Mucosa of descending colon (tissue), 3 donors: ENCODE results near the gene CACNA1C. TPM values are rescaled to one million over a fixed set of nuclear protein-coding genes. Genes with fewer than 3 reads are reported as not detected.

ENCODE experiments used
- ATAC-seq: fragments of 200-7000 bp; cut with Tn5 transposase; one replicate; pipeline ENCODE4 v1.9.1; 2020; ENCODE audit warnings: mild to moderate bottlenecking, moderate library complexity
- DNase-seq, 3 donors: peaks; one replicate each; pipeline ENCODE4 v3.0.0-alpha.2; 2020
- H3K36me3 ChIP-seq: fragments of 200-600 bp; one replicate; pipeline ENCODE4 v1.8.0; 2021; ENCODE audit warnings: low read depth, mild to moderate bottlenecking
- H3K4me1 ChIP-seq: fragments of 200-600 bp; one replicate; pipeline ENCODE4 v1.8.0; 2021; ENCODE audit warnings: low read depth, mild to moderate bottlenecking
- H3K4me3 ChIP-seq: fragments of 200-600 bp; one replicate; pipeline ENCODE4 v1.8.0; 2021; ENCODE audit warnings: mild to moderate bottlenecking
- H3K9me3 ChIP-seq: fragments of 200-600 bp; one replicate; pipeline ENCODE4 v1.8.0; 2021; ENCODE audit warnings: mild to moderate bottlenecking
- intact Hi-C, 2 donors: fragments of 100-400 bp; cut with DNase I in 1 of 2; cut with micrococcal nuclease in 1 of 2; formaldehyde crosslinking; loops; one replicate each; pipeline versions ENCODE4 v1.11.0 to v1.11.1; 2022; cut with DNase I, micrococcal nuclease
- total RNA-seq, 3 donors: library from RNA; stranded (reverse); fragmentation: NEBNext Ultra II Directional in 2 of 3; extraction: Animal tissue kit (Norgen Biotek cat#: 25700) in 2 of 3; gene quantifications; one replicate each; pipeline versions ENCODE4 v1.2.1 to v1.2.4, GENCODE V29; 2021 to 2023
- TF ChIP-seq, protein P1 (sequence below): fragments of 200-600 bp; IDR thresholded peaks from one replicate; pipeline ENCODE4 v1.8.0; 2022; ENCODE audit warnings: antibody characterized with exemption, mild to moderate bottlenecking
- donor health status: DM: no; HTN: no; CAD: no; lungs with moderate emphysema.
- donor health status: DM: no; HTN: no; CAD: no.
- donor health status: DM: no; HTN: yes; CAD: no.

CACNA1C gene
- total RNA-seq, 3 donors from 2014 or later: 5.5 to 89.4 (median 9.2) TPM

GRCh38 chr12:2559931-2560330 lies 507.1 kb downstream of the CACNA1C start:
- intact Hi-C loops: no loop called here
- no peak overlapping the region for H3K4me3 ChIP-seq
- no peak for ATAC-seq
- H3K36me3 ChIP-seq: no peaks in the 10 kb centered on the region
- no peak for DNase-seq
- TF ChIP-seq, protein P1, sequence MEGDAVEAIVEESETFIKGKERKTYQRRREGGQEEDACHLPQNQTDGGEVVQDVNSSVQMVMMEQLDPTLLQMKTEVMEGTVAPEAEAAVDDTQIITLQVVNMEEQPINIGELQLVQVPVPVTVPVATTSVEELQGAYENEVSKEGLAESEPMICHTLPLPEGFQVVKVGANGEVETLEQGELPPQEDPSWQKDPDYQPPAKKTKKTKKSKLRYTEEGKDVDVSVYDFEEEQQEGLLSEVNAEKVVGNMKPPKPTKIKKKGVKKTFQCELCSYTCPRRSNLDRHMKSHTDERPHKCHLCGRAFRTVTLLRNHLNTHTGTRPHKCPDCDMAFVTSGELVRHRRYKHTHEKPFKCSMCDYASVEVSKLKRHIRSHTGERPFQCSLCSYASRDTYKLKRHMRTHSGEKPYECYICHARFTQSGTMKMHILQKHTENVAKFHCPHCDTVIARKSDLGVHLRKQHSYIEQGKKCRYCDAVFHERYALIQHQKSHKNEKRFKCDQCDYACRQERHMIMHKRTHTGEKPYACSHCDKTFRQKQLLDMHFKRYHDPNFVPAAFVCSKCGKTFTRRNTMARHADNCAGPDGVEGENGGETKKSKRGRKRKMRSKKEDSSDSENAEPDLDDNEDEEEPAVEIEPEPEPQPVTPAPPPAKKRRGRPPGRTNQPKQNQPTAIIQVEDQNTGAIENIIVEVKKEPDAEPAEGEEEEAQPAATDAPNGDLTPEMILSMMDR: no peak
- no peaks in the 10 kb centered on the region for H3K9me3 ChIP-seq
- H3K4me1 ChIP-seq: no peaks in the 10 kb centered on the region

DNA sequence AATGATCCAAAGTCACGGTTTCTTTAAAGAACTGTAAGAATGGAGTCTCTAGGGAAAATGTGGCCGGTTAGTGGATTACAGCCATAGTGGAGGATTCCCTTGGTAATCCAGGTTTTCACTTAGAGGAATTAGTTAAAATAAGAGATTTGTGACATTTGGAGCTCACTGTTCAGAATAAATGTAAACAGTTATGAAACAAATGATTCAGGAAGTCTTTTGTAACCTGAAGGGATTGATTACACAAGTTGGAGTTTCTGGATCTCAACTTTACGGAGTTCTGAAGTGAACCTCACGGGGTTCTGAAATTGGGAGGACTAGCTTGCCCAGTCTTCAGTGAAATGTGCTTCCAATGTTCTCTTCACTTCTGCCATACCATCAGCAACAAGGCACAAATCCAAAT lies 507.6 kb downstream of the CACNA1C start:
- Histone ChIP-seq H3K4me3 (no peak overlapping the region), H3K9me3 (no peaks in the 10 kb centered on the region), H3K4me1 (no peaks in the 10 kb centered on the region), H3K36me3 (no peaks in the 10 kb centered on the region)
- TF ChIP-seq, protein P1: no peak
- DNase-seq: no peak
- no peak for ATAC-seq
- intact Hi-C loops: no loop called here

DNA sequence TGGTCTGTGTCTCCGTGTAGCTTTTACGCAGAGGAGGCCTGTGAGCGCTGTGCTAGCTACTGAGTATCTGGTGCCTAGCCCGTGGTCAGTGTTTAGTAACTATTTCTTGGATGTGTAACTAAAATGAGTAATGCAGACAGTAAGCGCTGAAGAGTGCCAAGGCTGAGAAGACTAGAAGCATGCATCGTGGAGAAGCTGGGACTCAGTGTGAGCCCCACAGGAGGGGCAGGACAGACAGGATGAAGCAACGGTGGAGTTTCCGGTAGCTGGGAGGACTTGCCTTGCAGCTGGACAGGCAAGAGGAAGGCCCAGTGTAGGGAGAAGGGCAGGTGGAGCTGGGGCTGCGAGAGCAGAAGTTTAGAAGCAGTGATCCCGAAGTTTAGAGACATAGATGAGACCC lies 508.6 kb downstream of the CACNA1C start:
- H3K36me3 ChIP-seq: no peaks in the 10 kb centered on the region
- no peaks in the 10 kb centered on the region for H3K4me1 ChIP-seq
- ATAC-seq: no peak
- no peaks in the 10 kb centered on the region for H3K9me3 ChIP-seq
- no peak for DNase-seq
- intact Hi-C loops: no loop called here
- TF ChIP-seq, protein P1: no peak
- H3K4me3 ChIP-seq: no peak overlapping the region

GRCh38 chr12:2562400-2562799 lies 509.6 kb downstream of the CACNA1C start:
- no peak for DNase-seq
- Histone ChIP-seq H3K4me3 (no peak overlapping the region), H3K4me1 (no peaks in the 10 kb centered on the region), H3K9me3 (no peaks in the 10 kb centered on the region), H3K36me3 (no peaks in the 10 kb centered on the region)
- ATAC-seq: no peak
- TF ChIP-seq, protein P1: no peak
- intact Hi-C loops: no loop called here

- ATAC-seq: no peak
These were observed 510.9 kb downstream of the CACNA1C start for GRCh38 chr12:2563709-2564108.

More at GRCh38 chr12:2563709-2564108, 510.9 kb downstream of the CACNA1C start:
- Histone ChIP-seq H3K9me3 (no peaks in the 10 kb centered on the region), H3K4me1 (no peaks in the 10 kb centered on the region), H3K36me3 (no peaks in the 10 kb centered on the region), H3K4me3 (no peak overlapping the region)
- intact Hi-C loops: no loop called here
- no peak for DNase-seq
- TF ChIP-seq, protein P1: no peak
